ENCODE measurements around the gene ALKBH2. TPM values are rescaled to one million over a fixed set of nuclear protein-coding genes. Genes with fewer than 3 reads are reported as not detected.

ALKBH2 gene
- total RNA-seq, 1 donor from 2014 or later: 17.4 TPM

DNA sequence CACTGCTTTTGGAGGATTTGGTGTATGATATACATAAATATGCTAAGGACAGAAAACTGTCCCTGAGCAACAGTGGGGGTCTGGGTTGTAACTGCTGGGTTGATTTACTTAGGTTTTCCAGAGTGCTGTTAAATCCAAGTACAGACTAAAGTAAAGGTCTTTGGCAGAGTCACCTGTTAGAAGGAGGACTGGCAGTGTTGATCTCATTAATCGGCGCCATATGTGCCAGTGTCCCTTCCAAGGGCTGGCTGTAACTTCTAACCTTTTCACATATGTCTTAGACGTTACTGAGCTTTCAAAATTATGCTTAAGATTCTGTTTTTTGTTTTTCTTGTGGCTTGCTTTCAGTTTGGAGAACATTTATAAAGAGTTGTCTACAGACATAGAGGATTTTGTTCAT lies 9.2 kb upstream of the ALKBH2 start:
- H3K4me3 Mint-ChIP-seq (ENCODE audit: unreplicated experiment): no peak overlapping the region
- TF ChIP-seq, protein P1, sequence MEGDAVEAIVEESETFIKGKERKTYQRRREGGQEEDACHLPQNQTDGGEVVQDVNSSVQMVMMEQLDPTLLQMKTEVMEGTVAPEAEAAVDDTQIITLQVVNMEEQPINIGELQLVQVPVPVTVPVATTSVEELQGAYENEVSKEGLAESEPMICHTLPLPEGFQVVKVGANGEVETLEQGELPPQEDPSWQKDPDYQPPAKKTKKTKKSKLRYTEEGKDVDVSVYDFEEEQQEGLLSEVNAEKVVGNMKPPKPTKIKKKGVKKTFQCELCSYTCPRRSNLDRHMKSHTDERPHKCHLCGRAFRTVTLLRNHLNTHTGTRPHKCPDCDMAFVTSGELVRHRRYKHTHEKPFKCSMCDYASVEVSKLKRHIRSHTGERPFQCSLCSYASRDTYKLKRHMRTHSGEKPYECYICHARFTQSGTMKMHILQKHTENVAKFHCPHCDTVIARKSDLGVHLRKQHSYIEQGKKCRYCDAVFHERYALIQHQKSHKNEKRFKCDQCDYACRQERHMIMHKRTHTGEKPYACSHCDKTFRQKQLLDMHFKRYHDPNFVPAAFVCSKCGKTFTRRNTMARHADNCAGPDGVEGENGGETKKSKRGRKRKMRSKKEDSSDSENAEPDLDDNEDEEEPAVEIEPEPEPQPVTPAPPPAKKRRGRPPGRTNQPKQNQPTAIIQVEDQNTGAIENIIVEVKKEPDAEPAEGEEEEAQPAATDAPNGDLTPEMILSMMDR (IDR thresholded peaks at IDR 0.05): no peak

DNA sequence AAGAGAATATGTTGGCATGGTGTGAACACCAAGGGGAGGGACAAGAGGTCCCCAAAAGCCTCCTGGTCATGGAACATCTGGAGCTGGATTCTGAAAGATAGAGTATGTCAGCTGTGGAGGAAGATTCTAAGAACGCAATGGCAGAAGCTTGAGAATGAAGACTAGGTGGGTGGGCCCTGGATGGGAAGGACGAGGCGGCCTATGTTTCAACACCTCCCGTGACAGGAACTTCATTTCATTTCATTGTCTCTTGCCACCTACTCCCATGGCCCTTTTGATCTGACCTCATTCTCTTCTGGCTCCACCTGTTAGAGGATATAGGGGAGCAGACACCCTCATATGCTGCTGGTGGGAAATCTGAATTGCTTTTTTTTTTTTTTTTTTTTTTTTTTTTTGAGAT lies 7.5 kb upstream of the ALKBH2 start:
- peaks cover 32% of the 10 kb centered on the region for H3K36me3 Mint-ChIP-seq (ENCODE audit: unreplicated experiment)
- H3K4me1 Mint-ChIP-seq (ENCODE audit: unreplicated experiment): peaks cover 24% of the 10 kb centered on the region
- no peak overlapping the region for H3K4me3 Mint-ChIP-seq (ENCODE audit: unreplicated experiment)
- TF ChIP-seq, protein P1 (IDR thresholded peaks at IDR 0.05): no peak
- no peak overlapping the region for H3K27ac Mint-ChIP-seq (ENCODE audit: unreplicated experiment)
- DNase-seq (ENCODE audit: extremely low spot score, unreplicated experiment): no peak
- no peaks in the 10 kb centered on the region for H3K9me3 Mint-ChIP-seq (ENCODE audit: unreplicated experiment)
- H3K27me3 Mint-ChIP-seq (ENCODE audit: unreplicated experiment): no peaks in the 10 kb centered on the region

More for the DNA sequence above, 9.2 kb upstream of the ALKBH2 start:
- Mint-ChIP-seq H3K36me3 (ENCODE audit: unreplicated experiment) (peaks cover 36% of the 10 kb centered on the region), H3K27ac (ENCODE audit: unreplicated experiment) (no peak overlapping the region), H3K9me3 (ENCODE audit: unreplicated experiment) (no peaks in the 10 kb centered on the region), H3K27me3 (ENCODE audit: unreplicated experiment) (no peaks in the 10 kb centered on the region), H3K4me1 (ENCODE audit: unreplicated experiment) (peaks cover 24% of the 10 kb centered on the region)
- DNase-seq (ENCODE audit: extremely low spot score, unreplicated experiment): no peak

DNA sequence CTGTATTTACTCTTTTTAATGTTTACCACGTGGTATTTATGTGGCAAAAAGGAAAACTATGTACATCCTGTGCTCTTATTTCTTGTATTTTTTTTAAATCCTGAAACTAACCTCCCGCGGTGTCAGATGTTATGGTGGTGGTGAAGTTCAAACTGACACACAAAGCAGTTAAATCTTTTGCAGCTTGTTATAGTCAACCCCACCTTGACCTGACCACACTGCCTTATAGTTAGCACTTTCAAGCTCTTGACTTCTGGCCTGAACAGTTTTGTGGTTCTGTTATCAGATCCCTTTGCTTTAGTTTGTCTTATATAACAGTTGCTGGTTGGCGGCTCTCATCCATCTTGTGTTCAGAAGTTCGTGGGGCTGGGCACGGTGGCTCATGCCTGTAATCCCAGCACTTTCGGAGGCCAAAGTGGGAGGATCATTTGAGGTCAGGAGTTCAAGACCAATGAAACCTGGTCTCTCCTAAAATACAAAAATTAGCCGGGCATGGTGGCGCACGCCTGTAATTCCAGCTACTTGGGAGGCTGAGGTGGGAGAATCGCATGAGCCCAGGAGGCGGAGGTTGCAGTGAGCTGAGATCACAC lies 6.3 kb upstream of the ALKBH2 start:
- no peaks in the 10 kb centered on the region for H3K27me3 Mint-ChIP-seq (ENCODE audit: unreplicated experiment)
- H3K27ac Mint-ChIP-seq (ENCODE audit: unreplicated experiment): no peak overlapping the region
- peaks cover 24% of the 10 kb centered on the region for H3K36me3 Mint-ChIP-seq (ENCODE audit: unreplicated experiment)
- H3K4me3 Mint-ChIP-seq (ENCODE audit: unreplicated experiment): peak overlapping the region; percentile 94
- DNase-seq (ENCODE audit: extremely low spot score, unreplicated experiment): no peak
- peaks cover 24% of the 10 kb centered on the region for H3K4me1 Mint-ChIP-seq (ENCODE audit: unreplicated experiment)
- H3K9me3 Mint-ChIP-seq (ENCODE audit: unreplicated experiment): no peaks in the 10 kb centered on the region
- TF ChIP-seq, protein P1 (IDR thresholded peaks at IDR 0.05): no peak

DNA sequence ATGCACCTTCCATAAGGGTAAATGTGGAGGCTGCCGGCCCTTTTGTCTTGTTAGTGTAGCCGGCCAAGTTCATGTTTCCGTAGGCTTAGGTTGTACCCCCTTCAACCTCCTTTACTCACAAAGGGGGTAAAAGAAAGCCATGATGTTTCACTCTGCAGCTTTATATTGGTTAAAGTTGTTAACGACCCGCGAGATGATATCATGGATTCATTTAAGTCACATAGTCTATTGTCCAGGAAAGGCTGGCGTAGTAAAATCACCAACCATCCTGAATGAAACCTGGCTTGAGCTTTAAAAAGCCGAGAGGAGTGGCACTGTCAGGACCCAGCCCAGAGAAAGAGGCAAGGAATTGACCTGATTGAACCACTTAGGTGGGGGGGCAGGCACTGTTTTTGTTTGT lies 5.4 kb upstream of the ALKBH2 start:
- peak overlapping the region; percentile 94 for H3K4me3 Mint-ChIP-seq (ENCODE audit: unreplicated experiment)
- TF ChIP-seq, protein P1 (IDR thresholded peaks at IDR 0.05): no peak
- peak overlapping the region; percentile 90 for H3K27ac Mint-ChIP-seq (ENCODE audit: unreplicated experiment)
- peaks cover 24% of the 10 kb centered on the region for H3K4me1 Mint-ChIP-seq (ENCODE audit: unreplicated experiment)
- no peak for DNase-seq (ENCODE audit: extremely low spot score, unreplicated experiment)
- no peaks in the 10 kb centered on the region for H3K9me3 Mint-ChIP-seq (ENCODE audit: unreplicated experiment)
- H3K27me3 Mint-ChIP-seq (ENCODE audit: unreplicated experiment): no peaks in the 10 kb centered on the region
- peaks cover 20% of the 10 kb centered on the region for H3K36me3 Mint-ChIP-seq (ENCODE audit: unreplicated experiment)

DNA sequence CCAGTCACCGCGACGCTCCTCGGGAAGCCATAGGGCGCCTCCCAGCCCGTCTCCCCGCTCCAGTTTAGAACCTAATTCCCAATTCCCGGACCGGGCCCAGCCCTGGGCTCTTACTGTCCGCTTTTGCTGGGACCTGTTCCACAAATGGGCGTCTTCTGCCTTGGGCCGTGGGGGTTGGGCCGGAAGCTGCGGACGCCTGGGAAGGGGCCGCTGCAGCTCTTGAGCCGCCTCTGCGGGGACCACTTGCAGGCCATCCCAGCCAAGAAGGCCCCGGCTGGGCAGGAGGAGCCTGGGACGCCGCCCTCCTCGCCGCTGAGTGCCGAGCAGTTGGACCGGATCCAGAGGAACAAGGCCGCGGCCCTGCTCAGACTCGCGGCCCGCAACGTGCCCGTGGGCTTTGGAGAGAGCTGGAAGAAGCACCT lies 4.9 kb upstream of the ALKBH2 start:
- Mint-ChIP-seq H3K27me3 (ENCODE audit: unreplicated experiment) (no peaks in the 10 kb centered on the region), H3K27ac (ENCODE audit: unreplicated experiment) (peak overlapping the region; percentile 90), H3K4me1 (ENCODE audit: unreplicated experiment) (peaks cover 25% of the 10 kb centered on the region), H3K9me3 (ENCODE audit: unreplicated experiment) (no peaks in the 10 kb centered on the region), H3K4me3 (ENCODE audit: unreplicated experiment) (peak overlapping the region; percentile 94), H3K36me3 (ENCODE audit: unreplicated experiment) (peaks cover 16% of the 10 kb centered on the region)
- TF ChIP-seq, protein P1 (IDR thresholded peaks at IDR 0.05): no peak
- DNase-seq (ENCODE audit: extremely low spot score, unreplicated experiment): peak; percentile 90
